Fibroblast of lung (primary cell): ENCODE results near the gene THAP4.

ENCODE experiments used
- EZH2 ChIP-seq: IDR thresholded peaks from 2 replicates; pipeline ENCODE4 v1.5.1; 2012; ENCODE audit warnings: low read length, control low read depth, mild to moderate bottlenecking; ENCODE audit errors: missing control alignments
- TF ChIP-seq, protein P1 (sequence below), 2 donors: IDR thresholded peaks in 1 of 2; conservative IDR thresholded peaks in 1 of 2; 1 replicate in 1 of 2; 2 replicates in 1 of 2; pipeline ENCODE4 v1.5.1; 2011 to 2012; ENCODE audit warnings: low read length in 2 of 2, control low read depth in 1 of 2, inconsistent platforms in 1 of 2, low read depth in 1 of 2, mild to moderate bottlenecking in 1 of 2

DNA sequence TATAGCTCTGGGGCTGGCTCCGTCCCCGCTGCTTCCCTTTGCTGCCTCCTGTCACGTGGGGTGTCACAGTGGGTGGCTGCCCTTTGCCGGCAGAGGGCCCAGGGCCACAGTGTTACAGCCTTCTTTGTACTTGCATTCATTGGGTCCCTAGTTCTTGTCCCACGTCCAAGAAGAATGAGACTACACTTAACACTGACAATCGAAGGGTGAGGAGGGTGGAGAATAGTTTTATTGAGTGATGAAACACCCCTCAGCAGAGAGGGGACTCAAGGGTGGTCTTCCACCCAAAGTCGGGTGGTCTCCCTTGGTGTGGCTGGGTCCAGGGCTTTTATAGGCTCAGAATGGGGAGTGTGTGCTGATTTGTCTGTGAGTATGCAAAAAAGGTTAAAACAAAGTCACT, 2.4 kb upstream of the THAP4 start:
- TF ChIP-seq, protein P1, sequence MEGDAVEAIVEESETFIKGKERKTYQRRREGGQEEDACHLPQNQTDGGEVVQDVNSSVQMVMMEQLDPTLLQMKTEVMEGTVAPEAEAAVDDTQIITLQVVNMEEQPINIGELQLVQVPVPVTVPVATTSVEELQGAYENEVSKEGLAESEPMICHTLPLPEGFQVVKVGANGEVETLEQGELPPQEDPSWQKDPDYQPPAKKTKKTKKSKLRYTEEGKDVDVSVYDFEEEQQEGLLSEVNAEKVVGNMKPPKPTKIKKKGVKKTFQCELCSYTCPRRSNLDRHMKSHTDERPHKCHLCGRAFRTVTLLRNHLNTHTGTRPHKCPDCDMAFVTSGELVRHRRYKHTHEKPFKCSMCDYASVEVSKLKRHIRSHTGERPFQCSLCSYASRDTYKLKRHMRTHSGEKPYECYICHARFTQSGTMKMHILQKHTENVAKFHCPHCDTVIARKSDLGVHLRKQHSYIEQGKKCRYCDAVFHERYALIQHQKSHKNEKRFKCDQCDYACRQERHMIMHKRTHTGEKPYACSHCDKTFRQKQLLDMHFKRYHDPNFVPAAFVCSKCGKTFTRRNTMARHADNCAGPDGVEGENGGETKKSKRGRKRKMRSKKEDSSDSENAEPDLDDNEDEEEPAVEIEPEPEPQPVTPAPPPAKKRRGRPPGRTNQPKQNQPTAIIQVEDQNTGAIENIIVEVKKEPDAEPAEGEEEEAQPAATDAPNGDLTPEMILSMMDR (conservative IDR thresholded peaks at IDR 0.05 in 1 of 2, IDR thresholded peaks at IDR 0.05 in 1 of 2; ENCODE audit: low read depth in 1 of 2, low read length in 2 of 2) = no peak
- TF ChIP-seq EZH2 = no peak
